Activated CD4-positive, alpha-beta T cell treated with anti-CD3 and anti-CD28 coated beads, Interleukin-2, amount 50 U/mL, for 1 hour (primary cell): ENCODE results near the gene ERP29.
A peak's percentile ranks its signal among the peaks of the same experiment; 100 is the strongest.
"Not testable (repeated sequence)": the region's sequence is repeated elsewhere in the genome, so short reads cannot be mapped to it uniquely, and the experiment has no call there.

ENCODE experiments used
- DNase-seq: peaks from one replicate; pipeline ENCODE4 v3.0.0-alpha.2; 2020

The ERP29 gene

DNA sequence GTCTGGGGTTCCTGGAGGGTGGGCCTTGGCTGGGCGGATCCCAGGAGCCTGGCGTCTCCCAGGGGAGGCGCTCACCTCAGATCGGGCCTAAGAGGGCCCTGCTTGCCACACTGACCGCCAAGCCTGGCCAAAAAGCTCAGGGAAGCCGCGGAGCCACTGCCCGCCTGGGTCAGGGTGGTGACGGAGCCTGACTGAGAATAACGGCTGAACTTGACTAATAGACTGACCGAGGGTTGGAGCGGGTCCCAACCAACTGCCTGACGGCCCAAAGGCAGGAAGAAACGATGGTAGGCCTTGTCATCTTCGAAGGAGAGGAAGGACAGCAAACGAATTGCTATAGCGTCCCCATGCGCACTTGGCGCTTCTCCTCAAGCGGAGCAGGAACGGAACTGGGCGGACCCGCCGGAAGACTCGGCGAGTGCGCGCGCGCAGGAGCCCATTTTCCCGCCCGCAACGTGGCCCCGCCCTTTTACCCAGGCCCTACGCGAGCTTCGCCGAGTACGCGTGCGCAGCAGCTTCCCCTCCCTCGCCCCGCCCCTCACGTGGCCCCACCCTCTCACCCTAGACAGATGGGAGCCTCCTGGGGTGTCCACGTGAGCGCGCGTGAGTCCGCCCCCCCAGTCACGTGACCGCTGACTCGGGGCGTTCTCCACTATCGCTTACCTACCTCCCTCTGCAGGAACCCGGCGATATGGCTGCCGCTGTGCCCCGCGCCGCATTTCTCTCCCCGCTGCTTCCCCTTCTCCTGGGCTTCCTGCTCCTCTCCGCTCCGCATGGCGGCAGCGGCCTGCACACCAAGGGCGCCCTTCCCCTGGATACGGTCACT, at the start of gene ERP29, which contains the start of gene TMEM116:
Gene ERP29, plus strand, starts transcription at position 652 of the 826 bp plus-strand sequence. Its CDS starts 40 bp downstream, at position 692.
Gene TMEM116, minus strand, starts transcription at position 391 of the 826 bp plus-strand sequence. CDS start 7,895 bp downstream, outside the sequence.
- DNase-seq: peak; percentile 100

DNA sequence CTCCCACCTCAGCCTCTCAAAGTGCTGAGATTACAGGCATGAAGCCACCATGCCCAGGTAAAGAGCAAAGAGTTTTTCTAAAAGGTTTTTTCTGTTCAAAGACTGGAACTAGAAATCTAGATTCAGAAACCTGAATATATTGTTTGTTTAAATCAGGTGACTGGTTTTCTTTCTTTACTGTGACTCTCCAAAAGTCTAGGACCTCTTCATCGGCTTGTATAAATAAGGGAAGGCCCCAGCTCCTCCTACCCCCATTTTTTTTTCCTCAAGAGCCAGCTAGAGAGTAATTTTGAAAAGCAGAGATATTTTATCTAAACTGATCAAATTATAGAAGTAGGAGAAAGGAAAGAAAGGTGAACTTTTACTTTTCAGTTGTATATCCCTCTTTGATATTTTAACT, 48.3 kb upstream of the ERP29 start:
- DNase-seq: no peak

DNA sequence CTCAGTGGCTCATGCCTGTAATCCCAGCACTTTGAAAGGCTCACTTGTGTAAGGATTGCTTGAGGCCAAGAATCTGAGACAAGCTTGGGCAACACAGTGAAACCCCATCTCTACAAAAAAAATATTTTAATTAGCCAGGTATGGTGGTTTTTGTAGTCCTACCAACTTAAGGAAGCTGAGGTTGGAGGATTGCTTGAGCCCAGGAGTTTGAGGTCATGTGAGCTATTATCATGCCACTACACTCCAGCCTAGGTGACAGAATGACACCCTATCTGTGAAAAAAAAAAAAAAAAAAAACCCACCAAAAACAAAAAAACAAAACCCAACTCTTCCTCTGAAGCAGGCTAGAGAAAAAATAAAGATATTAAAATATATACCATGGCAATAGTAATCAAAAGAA, 41.4 kb upstream of the ERP29 start:
- DNase-seq: no peak

DNA sequence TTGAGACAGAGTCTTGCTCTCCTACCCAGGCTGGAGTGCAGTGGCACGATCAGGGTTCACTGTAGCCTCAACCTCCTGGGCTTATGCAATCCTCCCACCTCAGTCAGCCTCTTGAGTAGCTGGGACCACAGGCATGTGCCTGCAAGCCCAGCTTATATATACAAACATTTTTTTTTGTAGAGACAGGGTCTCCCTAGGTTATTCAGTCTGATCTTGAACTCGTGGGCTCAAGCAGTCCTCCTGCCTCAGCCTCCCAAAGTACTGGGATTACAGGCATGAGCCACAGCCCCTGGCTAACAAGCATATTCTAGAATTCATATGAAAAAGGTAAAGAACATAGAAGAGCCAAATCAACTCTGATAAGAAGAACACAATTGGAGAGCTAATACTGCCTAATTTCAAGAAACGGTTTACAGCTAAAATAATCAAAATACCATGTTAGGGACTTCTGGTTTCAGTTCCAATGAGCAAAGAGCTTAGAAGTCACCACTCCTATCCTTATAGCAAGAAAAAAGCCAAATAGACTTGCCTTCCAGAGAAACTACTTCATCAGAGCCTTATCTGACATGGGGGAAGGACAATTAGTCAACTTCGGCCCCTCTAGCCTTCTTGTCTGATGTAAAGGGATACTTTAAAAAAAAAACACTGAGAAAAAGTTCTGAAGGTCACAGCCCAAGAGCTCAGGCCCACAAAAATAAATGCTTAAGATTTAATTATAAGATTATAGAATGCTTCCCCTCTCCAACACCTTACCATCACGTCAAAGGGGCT, 37.9 kb upstream of the ERP29 start:
- DNase-seq: no peak

DNA sequence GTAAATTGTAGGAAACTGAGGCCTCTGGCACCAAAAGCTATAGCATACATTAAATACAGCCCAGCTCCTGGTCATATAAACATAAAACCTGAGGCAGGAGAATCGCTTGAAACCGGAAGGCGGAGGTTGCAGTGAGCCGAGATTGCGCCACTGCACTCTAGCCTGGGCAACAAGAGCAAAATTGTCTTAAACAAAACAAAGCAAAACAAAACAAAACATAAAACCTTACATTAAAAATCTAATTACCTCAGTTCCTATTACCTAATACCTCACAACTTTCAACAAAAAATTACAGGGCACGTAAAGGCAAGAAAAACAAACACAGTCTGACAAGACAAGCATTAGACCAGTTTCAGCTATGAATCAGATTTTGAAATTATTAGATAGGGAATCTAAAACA, 36.9 kb upstream of the ERP29 start:
- DNase-seq: no peak

DNA sequence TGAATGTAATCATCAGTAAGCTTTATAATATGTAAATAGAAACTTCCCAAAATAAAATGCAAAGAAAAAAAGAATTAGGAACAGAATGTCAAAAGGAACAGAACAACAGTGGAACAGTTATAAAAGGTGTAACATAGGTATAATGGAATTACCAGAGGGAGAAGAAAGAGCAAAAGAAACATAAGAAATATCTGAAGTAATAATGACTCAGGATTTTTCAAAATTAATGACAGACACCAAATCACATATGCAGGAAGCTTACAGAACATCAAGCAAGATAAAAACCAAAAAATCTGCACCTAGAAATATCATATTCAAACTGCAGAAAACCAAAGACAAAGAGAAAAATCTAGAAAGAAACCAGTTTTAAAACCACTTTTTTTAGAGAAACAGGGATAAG, 36.4 kb upstream of the ERP29 start:
- no peak for DNase-seq

DNA sequence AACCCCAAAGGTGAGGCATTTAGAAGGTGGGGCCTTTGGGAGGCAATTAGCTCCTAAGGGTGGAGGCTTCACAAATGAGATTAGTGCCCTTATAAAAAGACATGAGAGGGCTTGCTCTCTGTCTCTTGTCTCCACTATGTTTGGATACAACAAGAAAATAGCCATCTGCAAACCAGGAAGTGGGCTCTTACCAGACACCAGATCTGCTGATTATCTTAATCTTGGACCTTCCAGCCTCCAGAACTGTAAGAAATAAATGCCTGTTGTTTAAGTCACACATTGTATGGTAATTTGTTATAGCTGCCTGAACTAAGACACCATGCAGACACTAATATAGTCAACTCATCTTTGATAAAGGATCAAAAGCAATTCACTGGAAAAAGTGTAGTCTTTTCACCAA, 34.7 kb upstream of the ERP29 start:
- no peak for DNase-seq

DNA sequence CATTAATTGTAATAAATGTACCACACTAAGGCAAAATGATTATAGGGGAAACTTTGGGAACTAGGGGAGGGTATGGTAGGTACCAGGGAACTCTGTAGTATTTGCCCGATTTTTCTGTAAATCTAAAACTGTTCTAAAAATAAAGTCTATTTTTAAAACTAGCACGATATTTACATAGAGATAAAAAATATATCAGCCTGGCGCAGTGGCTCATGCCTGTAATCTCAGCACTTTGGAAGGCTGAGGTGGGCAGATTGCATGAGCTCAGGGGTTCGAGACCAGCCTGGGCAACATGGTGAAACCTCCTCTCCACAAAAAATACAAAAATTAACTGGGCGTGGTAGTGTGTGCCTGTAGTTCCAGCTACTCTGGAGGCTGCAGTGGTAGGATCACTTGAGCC, 32.6 kb upstream of the ERP29 start:
- no peak for DNase-seq

DNA sequence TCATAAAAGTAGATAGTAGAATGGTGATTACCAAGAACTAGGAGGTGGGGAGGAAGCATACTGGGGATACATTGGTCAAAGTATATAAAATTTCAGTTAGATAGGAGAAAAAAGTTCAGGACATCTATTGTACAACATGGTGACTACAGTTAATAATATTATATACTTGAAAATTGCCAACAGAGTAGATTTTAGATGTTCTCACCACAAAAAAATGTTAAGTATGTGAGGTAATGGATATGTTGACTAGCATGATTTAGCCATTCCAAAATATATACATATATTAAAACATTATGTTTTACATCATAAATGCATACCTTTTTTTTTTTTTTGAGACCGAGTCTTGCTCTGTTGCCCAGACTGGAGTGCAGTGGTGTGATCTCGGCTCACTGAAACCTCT, 31.2 kb upstream of the ERP29 start:
- DNase-seq: no peak

DNA sequence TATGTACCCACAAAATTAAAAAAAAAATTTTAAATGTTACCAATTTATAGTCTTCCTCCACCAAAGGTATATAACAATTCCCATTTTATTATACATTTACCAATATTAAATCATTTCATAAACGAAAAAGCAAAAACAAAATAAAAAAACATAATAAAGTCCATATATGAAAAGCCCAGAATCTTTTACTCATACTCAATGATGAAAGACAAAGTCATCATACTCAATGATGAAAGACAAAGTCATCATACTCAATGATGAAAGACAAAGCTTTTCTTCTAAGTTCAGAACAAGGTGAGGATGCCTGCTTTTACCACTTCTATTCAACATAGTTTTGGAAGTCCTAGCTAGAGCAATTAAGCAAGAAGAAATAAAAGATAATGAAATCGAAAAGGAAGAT, 28.4 kb upstream of the ERP29 start:
- no peak for DNase-seq

DNA sequence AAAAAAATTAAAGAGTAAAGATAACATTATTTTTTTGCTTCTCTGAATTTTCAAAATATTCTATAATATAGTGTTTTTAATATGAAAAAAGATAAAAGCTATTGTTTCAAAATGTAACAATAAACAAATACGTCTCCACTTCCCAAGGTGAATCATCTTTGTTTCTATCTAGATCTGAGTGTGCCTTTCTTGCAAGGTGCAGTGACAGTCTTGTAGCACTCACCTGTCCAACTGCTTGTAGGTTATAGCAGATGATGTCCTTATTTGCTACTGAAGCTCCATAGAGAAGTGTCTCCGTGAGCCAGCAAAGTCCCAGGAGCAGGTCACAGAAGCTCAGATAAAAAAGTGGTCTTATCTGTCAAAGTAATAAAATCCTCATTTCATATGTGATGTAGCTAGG, 21.7 kb upstream of the ERP29 start:
- DNase-seq: no peak

DNA sequence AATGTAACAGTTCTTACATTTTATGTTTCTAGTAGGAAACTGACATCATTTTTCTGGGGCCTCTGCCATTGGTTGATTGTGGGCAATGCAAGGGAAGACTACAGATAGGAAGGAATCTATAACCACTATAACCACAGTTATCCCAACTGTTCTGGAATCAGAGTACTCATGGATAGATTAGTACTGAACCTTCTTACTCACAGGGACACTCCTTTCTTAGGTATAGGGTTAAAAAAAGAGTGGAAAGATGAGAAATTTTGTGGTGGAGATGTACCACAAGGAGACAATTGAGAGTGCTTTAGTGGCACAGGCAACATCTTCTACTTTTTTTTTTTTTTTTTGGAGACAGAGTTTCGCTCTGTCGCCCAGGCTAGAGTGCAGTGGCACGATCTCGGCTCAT, 21.3 kb upstream of the ERP29 start:
- DNase-seq: no peak

DNA sequence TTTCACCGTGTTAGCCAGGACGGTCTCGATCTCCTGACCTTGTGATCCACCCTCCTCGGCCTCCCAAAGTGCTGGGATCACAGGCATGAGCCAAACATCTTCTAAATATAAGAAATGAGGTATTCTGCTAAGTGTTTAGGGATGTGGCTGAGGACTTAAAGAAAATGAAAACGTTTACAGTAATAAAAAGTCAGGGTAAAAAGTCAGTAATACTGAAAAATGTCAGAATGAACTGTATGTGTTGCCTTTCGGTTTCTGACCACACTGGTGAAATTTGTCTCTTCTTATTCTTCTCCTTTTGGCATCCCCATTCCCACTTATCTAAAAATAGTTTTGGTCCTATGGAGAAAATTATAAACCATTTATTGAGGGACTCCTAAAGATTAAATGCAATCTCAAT, 20.8 kb upstream of the ERP29 start:
- no peak for DNase-seq

DNA sequence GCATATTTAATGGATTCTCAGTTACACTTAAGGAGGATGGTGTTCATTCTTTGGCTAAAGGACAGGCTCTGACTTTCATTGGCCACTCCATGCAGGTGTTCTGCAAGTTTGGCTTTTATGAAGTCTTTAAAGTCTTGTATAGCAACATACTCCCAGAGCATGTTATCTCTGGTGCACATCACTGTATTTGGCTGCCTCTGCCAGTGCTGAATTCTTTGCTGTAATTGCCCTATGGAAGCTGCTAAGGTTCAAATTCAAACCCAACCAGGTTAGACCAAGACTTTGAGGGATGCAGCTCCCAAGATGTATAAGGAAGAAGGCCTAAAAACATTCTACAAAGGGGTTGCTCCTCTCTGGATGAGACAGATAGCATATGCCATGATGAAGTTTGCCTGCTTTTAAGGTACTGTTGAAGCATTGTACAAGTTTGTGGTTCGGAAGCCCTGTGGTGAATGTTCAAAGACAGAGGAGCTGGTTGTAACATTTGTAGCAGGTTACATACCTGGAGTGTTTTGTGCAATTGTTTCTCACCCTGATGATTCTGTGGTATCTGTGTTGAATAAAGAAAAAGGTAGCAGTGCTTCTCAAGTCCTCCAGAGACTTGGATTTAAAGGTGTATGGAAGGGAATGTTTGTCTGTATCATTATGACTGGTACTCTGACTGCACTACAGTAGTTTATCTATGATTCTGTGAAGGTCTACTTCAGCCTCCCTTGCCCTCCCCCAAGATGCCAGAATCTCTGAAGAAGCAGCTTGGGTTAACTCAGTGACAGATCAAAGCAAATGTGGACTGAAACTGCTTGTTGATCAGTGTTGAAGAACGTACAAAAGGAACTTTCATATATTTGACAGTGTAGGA, 19.7 kb upstream of the ERP29 start:
- no peak for DNase-seq

DNA sequence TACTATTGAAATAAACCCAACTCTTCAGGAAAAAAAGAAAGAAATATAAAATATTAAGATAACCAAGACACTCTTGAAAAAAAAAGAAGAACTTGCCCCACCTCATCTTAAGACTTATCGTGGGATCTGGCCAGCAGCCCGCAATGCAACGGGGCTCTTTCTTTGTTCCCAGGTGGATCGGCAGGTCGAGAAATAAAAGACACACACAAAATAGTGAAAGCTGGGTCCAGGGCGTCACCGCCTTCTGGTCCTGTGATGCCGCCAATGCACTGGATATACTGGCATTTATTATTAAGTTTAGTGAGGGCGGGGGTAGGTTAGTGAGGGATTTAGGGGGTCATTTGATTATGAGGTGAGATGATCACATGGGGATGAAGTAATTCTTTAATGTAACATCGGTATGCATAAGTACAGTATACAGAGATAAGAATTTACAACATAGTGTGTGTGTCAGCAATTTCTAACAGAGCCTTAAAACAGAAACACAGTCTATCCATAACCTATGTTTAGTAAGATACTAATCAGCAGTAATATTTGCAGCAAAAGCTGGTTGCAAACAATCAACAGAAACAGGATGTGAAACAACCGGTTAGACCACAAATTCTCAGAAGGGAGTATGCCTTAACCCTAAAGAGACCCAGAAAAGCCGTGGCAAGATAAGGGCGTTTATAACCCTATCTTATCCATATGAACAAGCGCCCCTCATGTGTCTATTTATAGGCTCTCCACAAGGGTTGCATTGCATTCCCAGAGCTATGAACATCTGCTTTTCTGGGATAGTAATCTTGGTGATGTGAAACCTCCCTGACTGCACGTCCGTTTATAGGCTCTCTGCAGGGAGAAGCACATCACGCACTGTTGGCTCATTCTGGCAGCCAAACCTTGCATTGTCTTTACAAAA, 18.8 kb upstream of the ERP29 start:
- DNase-seq: not testable (repeated sequence)

DNA sequence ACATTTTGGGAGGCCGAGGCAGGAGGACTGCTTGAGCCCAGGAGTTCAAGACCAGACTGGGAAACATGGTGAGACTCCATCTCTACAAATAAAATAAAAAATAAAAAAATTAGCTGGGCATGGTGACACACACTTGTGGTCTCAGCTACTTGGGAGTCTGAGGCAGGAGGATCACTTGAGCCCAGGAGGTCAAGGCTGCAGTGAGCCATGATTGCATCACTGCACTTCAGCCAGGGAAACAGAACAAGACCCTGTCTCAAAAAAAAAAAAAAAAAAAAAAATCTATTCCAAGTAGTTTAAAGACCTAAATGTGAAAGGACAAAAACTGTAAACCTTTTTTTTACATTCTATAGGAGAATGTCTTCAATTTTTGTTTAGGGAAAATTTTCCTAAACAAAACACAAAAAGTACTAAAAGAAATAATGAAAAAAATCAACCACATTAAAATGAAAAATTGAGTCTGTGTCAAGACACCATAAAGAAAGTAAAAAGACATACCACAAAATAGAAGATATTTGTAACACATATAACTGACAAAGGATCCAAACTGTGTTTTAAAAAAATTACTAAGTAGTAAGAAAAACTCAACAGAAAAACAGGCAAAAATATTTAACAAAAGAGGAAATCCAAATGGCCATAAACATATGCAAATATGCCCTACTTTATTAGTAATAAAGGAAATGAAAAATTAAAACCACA, 17.3 kb upstream of the ERP29 start:
- DNase-seq: no peak

DNA sequence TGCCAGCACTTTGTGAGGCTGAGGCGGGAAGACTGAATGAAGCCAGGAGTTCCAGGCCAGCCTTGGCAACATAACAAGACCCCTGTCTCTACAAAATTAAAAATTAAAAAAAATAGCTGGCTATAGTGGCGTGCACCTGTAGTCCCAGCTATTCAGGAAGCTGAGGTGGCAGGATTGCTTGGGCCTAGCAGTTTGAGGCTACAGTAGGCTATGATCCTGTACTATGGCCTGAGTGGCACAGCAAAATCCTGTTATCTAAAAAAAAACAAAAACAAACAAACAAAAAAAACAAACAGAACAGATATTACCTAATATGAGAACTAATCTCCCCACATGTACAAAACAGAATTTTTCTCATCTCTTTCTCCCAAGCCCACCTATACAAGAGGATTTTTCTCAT, 15.9 kb upstream of the ERP29 start:
- no peak for DNase-seq

DNA sequence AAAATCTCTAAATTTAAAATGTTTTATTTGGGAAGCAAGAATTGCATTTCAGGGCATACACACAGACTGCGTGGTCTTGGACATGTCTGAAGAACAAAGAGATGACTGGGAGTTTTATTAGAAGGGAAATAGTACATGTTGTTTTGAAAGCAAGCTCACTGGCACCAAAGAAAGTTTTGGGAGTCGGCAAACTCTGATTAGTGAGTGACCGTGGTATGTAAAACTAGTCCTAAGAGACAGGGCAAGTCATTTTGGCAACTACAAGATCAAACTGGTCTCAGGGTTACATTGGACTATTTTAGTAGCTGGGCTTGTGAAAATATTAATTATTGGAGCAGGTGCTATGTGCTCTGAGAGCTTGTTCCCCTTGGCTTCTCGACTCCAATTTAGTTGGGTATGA, 15.2 kb upstream of the ERP29 start:
- no peak for DNase-seq

DNA sequence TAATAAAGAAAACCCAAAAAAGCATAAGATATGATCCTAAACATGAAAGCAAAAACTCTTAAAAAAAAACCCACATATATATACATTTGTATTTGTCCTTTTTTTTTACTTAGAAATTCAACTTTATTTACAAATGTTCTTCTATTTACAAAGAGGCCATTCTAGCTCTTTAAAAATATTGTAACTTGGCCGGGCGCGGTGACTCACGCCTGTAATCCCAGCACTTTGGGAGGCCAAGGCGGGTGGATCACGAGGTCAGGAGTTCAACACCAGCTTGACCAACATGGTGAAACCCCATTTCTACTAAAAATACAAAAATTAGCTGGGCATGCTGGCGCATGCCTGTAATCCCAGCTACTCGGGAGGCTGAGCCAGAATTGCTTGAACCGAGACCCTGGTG, 14.1 kb upstream of the ERP29 start:
- not testable (repeated sequence) for DNase-seq

DNA sequence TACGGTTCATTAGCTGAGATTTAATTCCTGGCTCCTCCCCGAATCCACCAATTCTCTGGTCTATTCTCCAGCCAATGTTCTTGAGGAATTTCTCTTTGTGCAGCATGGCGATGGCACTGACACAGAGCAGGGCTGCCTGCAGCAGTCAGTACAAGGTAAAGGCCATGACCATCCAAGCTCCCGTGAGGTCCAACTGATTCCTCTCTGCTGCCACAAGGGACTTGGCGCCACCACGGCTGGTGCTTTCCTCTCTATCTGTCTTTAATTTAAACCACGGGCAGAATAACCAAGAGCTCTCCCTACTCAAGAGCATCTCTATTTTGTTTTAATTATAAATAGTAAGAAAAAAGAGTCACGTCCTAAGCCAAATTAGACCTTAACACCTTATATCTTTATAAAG, 12.4 kb upstream of the ERP29 start:
- DNase-seq: no peak

DNA sequence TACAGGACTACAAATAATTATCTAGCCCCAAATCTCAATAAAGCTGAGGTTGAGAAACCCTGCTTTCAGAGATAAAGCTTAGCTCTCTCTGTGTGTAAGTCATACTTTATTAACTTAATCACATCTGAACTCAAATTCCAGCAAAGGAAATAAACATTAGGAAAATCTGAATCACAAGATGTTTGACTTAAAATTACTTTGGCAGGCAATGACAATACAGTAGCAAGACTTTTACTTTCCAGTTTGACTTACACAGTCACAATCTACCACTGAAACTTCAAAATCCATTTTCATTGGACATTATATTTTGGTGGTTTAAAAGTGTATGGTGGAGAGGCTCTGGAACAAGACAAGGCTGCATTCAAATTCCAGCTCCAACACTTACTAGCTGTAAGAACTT, 11.7 kb upstream of the ERP29 start:
- DNase-seq: no peak

DNA sequence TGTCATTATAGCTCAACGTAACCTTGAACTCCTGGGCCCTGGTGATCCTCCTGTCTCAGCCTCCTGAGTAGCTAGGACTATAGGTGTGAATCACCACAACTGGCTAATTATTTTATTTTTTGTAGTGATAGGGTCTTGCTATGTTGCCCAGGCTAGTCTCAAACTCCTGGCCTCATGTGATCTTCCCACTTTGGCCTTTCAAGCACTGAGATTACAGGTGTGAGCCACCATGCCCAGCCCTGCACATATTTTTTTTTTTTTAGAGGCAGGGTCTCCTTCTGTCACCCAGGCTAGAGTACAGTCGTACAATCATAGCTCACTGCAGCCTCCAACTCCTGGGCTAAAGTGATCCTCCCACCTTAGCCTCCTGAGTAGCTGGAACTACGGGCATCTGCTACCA, 9.2 kb upstream of the ERP29 start:
- DNase-seq: no peak
